GM10248 (cell line): Measurements from ENCODE around the gene MED10.
A peak's percentile ranks its signal among the peaks of the same experiment; 100 is the strongest.

Source experiments
- CTCF ChIA-PET: fragments of 300-600 bp; sonication (Branson Sonifier 250); formaldehyde crosslinking; extraction: SDS; loops from one replicate; lab custom pipeline; 2021; ENCODE audit warnings: antibody characterized with exemption; lab: Yijun Ruan, JAX
- POLR2A ChIA-PET: fragments of 350-650 bp; sonication (Branson Sonifier 250); formaldehyde crosslinking; extraction: SDS; loops from one replicate; lab custom pipeline; 2020; ENCODE audit warnings: antibody characterized with exemption; lab: Yijun Ruan, JAX
- DNase-seq: peaks from one replicate; pipeline ENCODE4 v3.0.0; 2012; ENCODE audit errors: extremely low spot score
- CTCF ChIP-seq: IDR thresholded peaks from 2 replicates; pipeline ENCODE4 v1.5.1; 2012; ENCODE audit warnings: mild to moderate bottlenecking, low read depth; ENCODE audit errors: extremely low read depth, missing control alignments, control extremely low read depth

The MED10 gene

GRCh38 chr5:6377905-6378765, at the start of gene MED10:
MED10 (minus strand) TSS chr5:6378547; CDS start chr5:6378483, 64 bp downstream.
- CTCF ChIA-PET = interaction anchor here (4.0 kb wide), 1 partner anchor 11 kb away, joined by 18 read pairs; no protein-coding TSS in a partner anchor
- POLR2A ChIA-PET = interaction anchor here (0.6 to 1.1 kb wide), 2 partner anchors 11 to 27 kb away, joined by 3 to 4 read pairs; no protein-coding TSS in a partner anchor
- DNase-seq = peak; percentile 96
- TF ChIP-seq CTCF = no peak

GRCh38 chr5:6427694-6428093, 49.3 kb upstream of the MED10 start:
- TF ChIP-seq CTCF = no peak
- POLR2A ChIA-PET = no interaction called here
- CTCF ChIA-PET = no interaction called here

GRCh38 chr5:6424700-6425099, 46.4 kb upstream of the MED10 start:
- ChIA-PET CTCF (interaction anchor here (0.9 kb wide), 1 partner anchor 10 kb away, joined by 3 read pairs; no protein-coding TSS in a partner anchor), POLR2A (no interaction called here)
- no peak for DNase-seq
- no peak for TF ChIP-seq CTCF

More at GRCh38 chr5:6427694-6428093, 49.3 kb upstream of the MED10 start:
- no peak for DNase-seq

GRCh38 chr5:6424110-6424659, 45.8 kb upstream of the MED10 start:
- no peak for DNase-seq
- CTCF ChIA-PET = no interaction called here

GRCh38 chr5:6423327-6424109, 45.2 kb upstream of the MED10 start:
- POLR2A ChIA-PET = no interaction called here
- no peak for TF ChIP-seq CTCF
- CTCF ChIA-PET = no interaction called here
- no peak for DNase-seq

More at GRCh38 chr5:6424110-6424659, 45.8 kb upstream of the MED10 start:
- POLR2A ChIA-PET = no interaction called here
- TF ChIP-seq CTCF = no peak

- CTCF ChIA-PET = interaction anchor here (1.4 kb wide), 1 partner anchor 10 kb away, joined by 3 read pairs; no protein-coding TSS in a partner anchor
- TF ChIP-seq CTCF = no peak
- DNase-seq = no peak
- POLR2A ChIA-PET = no interaction called here
These were observed 41.0 kb upstream of the MED10 start for GRCh38 chr5:6419340-6419852.
